SU-DHL-6 (cell line): ENCODE data around the gene OXLD1.

Experiments used
- H2AFZ ChIP-seq: fragments of 200-600 bp; sonication (generic); 2 replicates; pipeline ENCODE4 v1.6.1; 2014; ENCODE audit warnings: low read depth, mild to moderate bottlenecking, moderate library complexity, mixed read lengths, antibody characterized with exemption, low read length; ENCODE audit not compliant: severe bottlenecking
- H3F3A ChIP-seq: fragments of 200-600 bp; shearing (Covaris generic); 2 replicates; pipeline ENCODE4 v1.6.0; 2016; ENCODE audit warnings: antibody characterized with exemption, mild to moderate bottlenecking; ENCODE audit not compliant: insufficient read depth
- H3K27ac ChIP-seq: fragments of 200-600 bp; sonication (generic); 2 replicates; pipeline ENCODE4 v1.5.1; 2016; ENCODE audit warnings: low read depth, mild to moderate bottlenecking, low read length, moderate library complexity, mixed read lengths
- H3K27me3 ChIP-seq: fragments of 200-600 bp; sonication (generic), shearing (Covaris generic); 2 replicates; pipeline ENCODE4 v1.6.0; 2014; ENCODE audit warnings: mild to moderate bottlenecking, low read length
- H3K36me3 ChIP-seq: fragments of 200-600 bp; sonication (generic); 2 replicates; pipeline ENCODE4 v1.6.1; 2014; ENCODE audit warnings: mild to moderate bottlenecking, low read length, mixed read lengths
- H3K4me2 ChIP-seq: fragments of 300-600, 200-600 bp; shearing (Covaris generic), sonication (generic); 2 replicates; pipeline ENCODE4 v1.6.0; 2014; ENCODE audit warnings: low read length, low read depth, mild to moderate bottlenecking; ENCODE audit not compliant: poor library complexity, severe bottlenecking
- H3K4me3 ChIP-seq: fragments of 200-600 bp; sonication (generic); 2 replicates; pipeline ENCODE4 v1.5.1; 2014; ENCODE audit warnings: antibody characterized with exemption, low read length, mild to moderate bottlenecking, mixed read lengths; ENCODE audit not compliant: insufficient read depth, poor library complexity, severe bottlenecking
- H3K79me2 ChIP-seq: fragments of 200-600 bp; sonication (generic); 2 replicates; pipeline ENCODE4 v1.6.1; 2014; ENCODE audit warnings: mild to moderate bottlenecking, low read length, moderate library complexity; ENCODE audit not compliant: insufficient read depth
- H3K9ac ChIP-seq: fragments of 200-600 bp; sonication (generic); 2 replicates; pipeline ENCODE4 v1.7.0; 2014; ENCODE audit warnings: mild to moderate bottlenecking, low read length
- H3K9me2 ChIP-seq: fragments of 200-600 bp; sonication (generic); replicated peaks from 2 replicates; pipeline ENCODE4 v1.6.1; 2014; ENCODE audit warnings: low read length; ENCODE audit not compliant: insufficient read depth
- H3K9me3 ChIP-seq: fragments of 200-600 bp; sonication (generic); 2 replicates; pipeline ENCODE4 v1.6.1; 2014; ENCODE audit warnings: low read length, mixed read lengths; ENCODE audit not compliant: insufficient read depth
- H4K20me1 ChIP-seq: fragments of 200-600 bp; sonication (generic); 2 replicates; pipeline ENCODE4 v1.6.1; 2014; ENCODE audit warnings: low read depth, mild to moderate bottlenecking, antibody characterized with exemption, low read length, moderate library complexity, mixed read lengths
- EZH2phosphoT487 ChIP-seq: fragments of 200-600 bp; sonication (generic), shearing (Covaris generic); conservative IDR thresholded peaks from 2 replicates; pipeline ENCODE4 v1.6.1; 2018; ENCODE audit warnings: mild to moderate bottlenecking, antibody characterized with exemption, low read length, moderate library complexity, mixed read lengths
- TF ChIP-seq, protein P1 (sequence below): fragments of 200-600 bp; sonication (generic); IDR thresholded peaks from one replicate; pipeline ENCODE4 v1.5.1; 2017; ENCODE audit warnings: antibody characterized with exemption, mild to moderate bottlenecking, low read length, moderate library complexity; ENCODE audit not compliant: insufficient read depth, poor library complexity, severe bottlenecking

OXLD1 gene

DNA sequence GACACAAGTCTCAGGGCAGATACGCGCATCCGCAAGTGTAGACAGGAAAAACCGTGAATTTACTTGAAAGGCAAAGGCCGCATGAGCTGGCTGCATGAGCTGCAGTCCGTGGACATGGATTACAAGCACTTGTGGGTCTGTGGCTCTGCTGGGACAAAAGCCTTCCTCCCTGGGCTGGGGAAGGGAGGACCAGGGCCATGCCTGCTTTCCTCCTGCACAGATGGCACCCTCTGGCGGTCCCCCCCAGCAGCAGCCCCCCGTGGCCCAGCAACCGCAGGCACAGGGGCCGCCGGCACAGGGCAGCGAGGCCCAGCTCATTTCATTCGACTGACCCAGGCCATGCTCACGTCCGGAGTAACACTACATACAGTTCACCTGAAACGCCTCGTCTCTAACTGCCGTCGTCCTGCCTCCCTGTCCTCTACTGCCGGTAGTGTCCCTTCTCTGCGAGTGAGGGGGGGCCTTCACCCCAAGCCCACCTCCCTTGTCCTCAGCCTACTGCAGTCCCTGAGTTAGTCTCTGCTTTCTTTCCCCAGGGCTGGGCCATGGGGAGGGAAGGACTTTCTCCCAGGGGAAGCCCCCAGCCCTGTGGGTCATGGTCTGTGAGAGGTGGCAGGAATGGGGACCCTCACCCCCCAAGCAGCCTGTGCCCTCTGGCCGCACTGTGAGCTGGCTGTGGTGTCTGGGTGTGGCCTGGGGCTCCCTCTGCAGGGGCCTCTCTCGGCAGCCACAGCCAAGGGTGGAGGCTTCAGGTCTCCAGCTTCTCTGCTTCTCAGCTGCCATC lies 35.1 kb upstream of the OXLD1 start:
- Histone ChIP-seq H3K79me2 (peaks cover 60% of the 10 kb centered on the region), H3F3A (peaks cover 17% of the 10 kb centered on the region; the same call in 1 of the 2 replicates), H3K4me2 (peak overlapping the region; percentile 71), H3K27me3 (no peaks in the 10 kb centered on the region), H3K9me3 (no peaks in the 10 kb centered on the region), H3K27ac (peak overlapping the region; percentile 77), H3K4me3 (peak overlapping the region; percentile 98), H3K9ac (peak overlapping the region; percentile 98), H2AFZ (no peak overlapping the region), H4K20me1 (no peaks in the 10 kb centered on the region), H3K9me2 (no peaks in the 10 kb centered on the region), H3K36me3 (peaks cover 2% of the 10 kb centered on the region; the same call in 1 of the 2 replicates)
- TF ChIP-seq EZH2phosphoT487: no peak
- TF ChIP-seq, protein P1, sequence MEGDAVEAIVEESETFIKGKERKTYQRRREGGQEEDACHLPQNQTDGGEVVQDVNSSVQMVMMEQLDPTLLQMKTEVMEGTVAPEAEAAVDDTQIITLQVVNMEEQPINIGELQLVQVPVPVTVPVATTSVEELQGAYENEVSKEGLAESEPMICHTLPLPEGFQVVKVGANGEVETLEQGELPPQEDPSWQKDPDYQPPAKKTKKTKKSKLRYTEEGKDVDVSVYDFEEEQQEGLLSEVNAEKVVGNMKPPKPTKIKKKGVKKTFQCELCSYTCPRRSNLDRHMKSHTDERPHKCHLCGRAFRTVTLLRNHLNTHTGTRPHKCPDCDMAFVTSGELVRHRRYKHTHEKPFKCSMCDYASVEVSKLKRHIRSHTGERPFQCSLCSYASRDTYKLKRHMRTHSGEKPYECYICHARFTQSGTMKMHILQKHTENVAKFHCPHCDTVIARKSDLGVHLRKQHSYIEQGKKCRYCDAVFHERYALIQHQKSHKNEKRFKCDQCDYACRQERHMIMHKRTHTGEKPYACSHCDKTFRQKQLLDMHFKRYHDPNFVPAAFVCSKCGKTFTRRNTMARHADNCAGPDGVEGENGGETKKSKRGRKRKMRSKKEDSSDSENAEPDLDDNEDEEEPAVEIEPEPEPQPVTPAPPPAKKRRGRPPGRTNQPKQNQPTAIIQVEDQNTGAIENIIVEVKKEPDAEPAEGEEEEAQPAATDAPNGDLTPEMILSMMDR: no peak

DNA sequence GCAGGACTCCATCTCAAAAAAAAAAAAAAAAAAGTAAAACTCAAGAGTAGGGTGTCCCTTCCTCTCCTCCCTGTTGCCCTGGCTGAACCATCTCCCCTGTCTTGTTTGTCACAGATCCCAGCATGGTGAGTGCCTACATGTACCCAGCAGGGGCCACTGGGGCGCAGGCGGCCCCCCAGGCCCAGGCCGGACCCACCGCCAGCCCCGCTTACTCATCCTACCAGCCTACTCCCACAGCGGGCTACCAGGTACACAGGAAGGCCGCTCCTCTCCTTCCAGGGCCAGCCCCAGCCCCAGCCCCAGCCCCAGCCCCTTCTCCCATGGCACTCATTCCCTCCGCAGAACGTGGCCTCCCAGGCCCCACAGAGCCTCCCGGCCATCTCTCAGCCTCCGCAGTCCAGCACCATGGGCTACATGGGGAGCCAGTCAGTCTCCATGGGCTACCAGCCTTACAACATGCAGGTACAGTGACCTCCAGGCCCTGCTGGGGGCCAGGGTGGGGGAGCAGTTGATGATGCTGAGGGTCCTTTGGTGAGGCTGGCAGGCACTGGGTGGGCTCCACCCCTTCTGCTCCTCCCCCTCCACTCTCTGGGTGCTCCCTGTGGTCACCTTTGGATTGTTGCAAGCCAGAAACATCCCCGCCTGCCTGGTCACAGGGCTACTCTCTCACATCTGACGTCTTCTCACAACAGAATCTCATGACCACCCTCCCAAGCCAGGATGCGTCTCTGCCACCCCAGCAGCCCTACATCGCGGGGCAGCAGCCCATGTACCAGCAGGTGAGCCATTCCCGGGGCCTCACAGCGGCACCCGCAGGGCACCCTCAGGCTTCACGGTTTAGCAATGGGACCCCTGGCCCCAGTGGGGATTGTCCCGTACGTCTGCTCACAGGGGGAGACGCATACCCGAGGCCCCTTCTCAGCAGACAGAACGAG lies 34.2 kb upstream of the OXLD1 start:
- no peak for TF ChIP-seq EZH2phosphoT487
- TF ChIP-seq, protein P1: no peak
- no peaks in the 10 kb centered on the region for H4K20me1 ChIP-seq
- H3K27ac ChIP-seq: peak overlapping the region; percentile 77
- H3K9ac ChIP-seq: peak overlapping the region; percentile 98
- no peaks in the 10 kb centered on the region for H3K27me3 ChIP-seq
- no peaks in the 10 kb centered on the region for H3K9me3 ChIP-seq
- H3K9me2 ChIP-seq: no peaks in the 10 kb centered on the region
- H3K79me2 ChIP-seq: peaks cover 53% of the 10 kb centered on the region
- H3F3A ChIP-seq: peaks cover 17% of the 10 kb centered on the region; the same call in 1 of the 2 replicates
- peaks cover 2% of the 10 kb centered on the region; the same call in 1 of the 2 replicates for H3K36me3 ChIP-seq
- no peak overlapping the region for H2AFZ ChIP-seq
- peak overlapping the region; percentile 71 for H3K4me2 ChIP-seq
- H3K4me3 ChIP-seq: peak overlapping the region; percentile 98

DNA sequence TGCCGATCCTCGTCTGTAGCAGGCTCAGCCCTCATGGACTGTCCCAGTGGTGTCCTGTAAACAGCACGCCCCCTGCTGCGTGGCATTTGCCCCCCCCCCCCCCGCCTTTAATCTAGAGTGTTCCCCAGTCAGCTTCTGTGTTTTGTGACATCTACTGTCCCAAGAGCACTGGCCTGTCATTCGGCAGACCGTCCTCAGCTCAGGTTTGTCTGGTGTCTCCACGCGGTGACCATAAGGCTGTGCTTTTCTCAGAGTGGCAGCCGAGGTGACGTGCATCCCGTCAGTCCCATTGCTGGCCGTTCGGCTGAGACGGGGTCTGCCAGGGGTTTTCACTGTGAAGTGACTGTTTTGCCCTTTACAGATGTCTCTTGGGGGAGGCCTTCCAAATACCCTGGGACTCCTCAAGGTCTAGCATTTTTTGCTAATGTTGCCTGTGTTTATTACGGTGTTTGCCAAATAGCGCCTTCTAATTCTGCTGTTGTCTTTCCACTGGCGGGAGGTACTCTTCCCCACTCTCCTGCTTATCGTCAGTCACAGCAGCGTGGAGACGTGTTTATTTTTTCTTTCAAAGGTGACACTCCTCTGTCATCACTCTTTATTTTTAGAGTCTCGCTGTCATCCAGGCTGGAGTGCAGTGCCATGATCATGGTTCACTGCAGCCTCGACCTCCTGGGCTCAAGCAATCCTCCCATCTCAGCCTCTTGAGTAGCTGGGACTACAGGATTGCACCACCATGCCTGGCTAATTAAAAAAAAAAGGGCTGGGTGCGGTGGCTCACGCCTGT lies 31.0 kb upstream of the OXLD1 start:
- H4K20me1 ChIP-seq: no peaks in the 10 kb centered on the region

More for the DNA sequence above, 31.0 kb upstream of the OXLD1 start:
- H3K27ac ChIP-seq: no peak overlapping the region
- H3K9me2 ChIP-seq: no peaks in the 10 kb centered on the region
- peaks cover 27% of the 10 kb centered on the region for H3K79me2 ChIP-seq
- no peak overlapping the region for H3K4me2 ChIP-seq
- H3F3A ChIP-seq: peaks cover 17% of the 10 kb centered on the region; the same call in 1 of the 2 replicates
- no peak for TF ChIP-seq EZH2phosphoT487
- TF ChIP-seq, protein P1: no peak
- no peak overlapping the region for H2AFZ ChIP-seq
- H3K9ac ChIP-seq: no peak overlapping the region
- H3K36me3 ChIP-seq: peaks cover 2% of the 10 kb centered on the region; the same call in 1 of the 2 replicates
- no peaks in the 10 kb centered on the region for H3K9me3 ChIP-seq
- no peak overlapping the region for H3K4me3 ChIP-seq
- H3K27me3 ChIP-seq: no peaks in the 10 kb centered on the region
